Ovary (tissue), 9 donors: Measurements from ENCODE around the gene KAT6B. TPM values are rescaled to one million over a fixed set of nuclear protein-coding genes. Genes with fewer than 3 reads are reported as not detected.

Source experiments
- DNase-seq, 5 donors: peaks; one replicate each; pipeline ENCODE4 v3.0.0-alpha.2; 2019 to 2020
- H3K27ac ChIP-seq, 2 donors: fragments of 200-600 bp; one replicate each; pipeline versions ENCODE4 v1.5.1 to v1.8.0; 2019 to 2022
- H3K27me3 ChIP-seq: fragments of 200-600 bp; one replicate; pipeline ENCODE4 v1.8.0; 2022
- H3K36me3 ChIP-seq: fragments of 200-600 bp; sonication (generic); one replicate; pipeline ENCODE4 v1.5.1; 2019
- H3K4me1 ChIP-seq: one replicate; pipeline ENCODE4 v1.8.1; 2013; ENCODE audit warnings: mild to moderate bottlenecking, moderate library complexity; ENCODE audit not compliant: insufficient read depth
- H3K4me3 ChIP-seq: fragments of 200-600 bp; sonication (generic); one replicate; pipeline ENCODE4 v1.5.1; 2017
- H3K9me3 ChIP-seq, 2 donors: fragments of 200-600 bp in 1 of 2; sonication (generic) in 1 of 2; one replicate each; pipeline versions ENCODE4 v1.5.1 to v1.8.1; 2013 to 2019; ENCODE audit warnings: mild to moderate bottlenecking in 1 of 2, moderate library complexity in 1 of 2
- CTCF ChIP-seq, 3 donors: fragments of 450-650 bp in 2 of 3; fragments of 200-600 bp in 1 of 3; IDR thresholded peaks; one replicate each; pipeline versions ENCODE4 v1.5.1 to v1.8.0; 2016 to 2022; ENCODE audit warnings: antibody characterized with exemption in 3 of 3, mild to moderate bottlenecking in 1 of 3
- EP300 ChIP-seq: sonication (generic); formaldehyde crosslinking; IDR thresholded peaks from one replicate; pipeline ENCODE4 v1.6.1; 2017; ENCODE audit warnings: antibody characterized with exemption
- POLR2A ChIP-seq: fragments of 450-650 bp; IDR thresholded peaks from one replicate; pipeline ENCODE4 v1.6.1; 2017; ENCODE audit warnings: antibody characterized with exemption, mild to moderate bottlenecking, moderate library complexity
- WGBS, 3 donors: extraction: QIAGEN DNeasy Blood & Tissue Kit in 1 of 3; methylation state at CpG; one replicate each; pipeline versions ENCODE4 v1.1.5 to v1.1.7; 2013 to 2017; 5-methylcytosine and 5-hydroxymethylcytosine counted together
- intact Hi-C, 4 donors: fragments of 100-400 bp; cut with DNase I; formaldehyde crosslinking; loops; one replicate each; pipeline versions ENCODE4 v1.11.0 to v1.15.1; 2022 to 2023
- polyA plus RNA-seq, 2 donors: library from polyadenylated mRNA; stranded (reverse); fragments of 200-250 nt in 1 of 2; fragments of 350-450 nt in 1 of 2; fragmentation: Illumina TruSeq in 1 of 2; extraction: RNeasy Lipid Tissue Mini Kit (QIAGEN cat#74804) in 1 of 2; gene quantifications; one replicate each; pipeline ENCODE4 v1.2.3, GENCODE V29; 2013 to 2014
- total RNA-seq, 7 donors: library from RNA; depleted of rRNA in 2 of 7; stranded (reverse); fragments of >200 nt in 2 of 7; fragmentation: NEBNext Ultra II Directional in 3 of 7; extraction: Animal tissue kit (Norgen Biotek cat#: 25700) in 3 of 7; gene quantifications; one replicate each; pipeline versions ENCODE4 v1.1.0 to v1.2.4, GENCODE V29; 2016 to 2023
- donor health status: DM: no; HTN: no; CAD: no; lungs with moderate emphysema.
- donor health status: DM: no; HTN: no; CAD: no.
- donor health status: Bipolar disorder and iron deficiency.
- donor health status: DM: yes; HTN: yes; CAD: no.
- donor health status: DM: no; HTN: no; CAD: no.
- donor health status: DM: yes; HTN: yes; CAD: no.

The KAT6B gene
- total and polyA plus RNA-seq, 9 donors = 14.9 to 61.6 (median 49.2) TPM

GRCh38 chr10:74870191-74870590 lies 43.8 kb downstream of the KAT6B start:
- Histone ChIP-seq H3K9me3 (no peaks in the 10 kb centered on the region), H3K27ac (no peak overlapping the region), H3K4me3 (no peak overlapping the region), H3K4me1 (peaks cover 12% of the 10 kb centered on the region), H3K36me3 (no peaks in the 10 kb centered on the region), H3K27me3 (no peaks in the 10 kb centered on the region)
- intact Hi-C loops = no loop called here
- DNase-seq = no peak
- TF ChIP-seq POLR2A = no peak
- TF ChIP-seq CTCF (IDR thresholded peaks at IDR 0.05) = no peak
- TF ChIP-seq EP300 = no peak
- WGBS, 3 donors = 89 to 96% (median 93%) methylated on average over 1 of the region's 1 CpG

- Histone ChIP-seq H3K36me3 (no peaks in the 10 kb centered on the region), H3K4me1 (peaks cover 9% of the 10 kb centered on the region), H3K9me3 (no peaks in the 10 kb centered on the region), H3K4me3 (no peak overlapping the region), H3K27me3 (no peaks in the 10 kb centered on the region), H3K27ac (no peak overlapping the region)
- WGBS, 3 donors = 87 to 95% (median 94%) methylated on average over 5 of the region's 5 CpGs
- intact Hi-C loops = no loop called here
- DNase-seq = no peak
- TF ChIP-seq CTCF (IDR thresholded peaks at IDR 0.05) (no peak), EP300 (no peak), POLR2A (no peak)
Observed at GRCh38 chr10:74871595-74872382, 45.4 kb downstream of the KAT6B start.

- Histone ChIP-seq H3K27ac (no peak overlapping the region), H3K27me3 (no peaks in the 10 kb centered on the region), H3K9me3 (no peaks in the 10 kb centered on the region), H3K4me3 (no peak overlapping the region), H3K36me3 (no peaks in the 10 kb centered on the region), H3K4me1 (peaks cover 13% of the 10 kb centered on the region)
- intact Hi-C loops = no loop called here
- 94 to 97% (median 94%) methylated on average over 5 of the region's 5 CpGs for WGBS, 3 donors
- TF ChIP-seq EP300 (no peak), POLR2A (no peak), CTCF (IDR thresholded peaks at IDR 0.05) (no peak)
- DNase-seq = no peak
Observed at GRCh38 chr10:74873803-74874454, 47.5 kb downstream of the KAT6B start.

GRCh38 chr10:74874649-74875048 lies 48.2 kb downstream of the KAT6B start:
- no peaks in the 10 kb centered on the region for H3K9me3 ChIP-seq
- no peak overlapping the region for H3K4me3 ChIP-seq
- WGBS, 3 donors = 96 to 100% (median 100%) methylated on average over 1 of the region's 1 CpG
- DNase-seq = no peak
- intact Hi-C loops = no loop called here
- peaks cover 13% of the 10 kb centered on the region for H3K4me1 ChIP-seq
- TF ChIP-seq EP300 (no peak), CTCF (IDR thresholded peaks at IDR 0.05) (no peak)
- H3K36me3 ChIP-seq = no peaks in the 10 kb centered on the region
- H3K27ac ChIP-seq = no peak overlapping the region
- no peaks in the 10 kb centered on the region for H3K27me3 ChIP-seq
